Left lung (tissue), 10 donors: ENCODE measurements around the gene XK. TPM values are rescaled to one million over a fixed set of nuclear protein-coding genes. Genes with fewer than 3 reads are reported as not detected.

Experiments
- ATAC-seq: fragments of 200-7000 bp; cut with Tn5 transposase; one replicate; pipeline ENCODE4 v1.9.1; 2020; ENCODE audit warnings: moderate library complexity
- DNase-seq, 4 donors: peaks; one replicate each; pipeline ENCODE4 v3.0.0-alpha.2; 2013 to 2020
- H3K27ac ChIP-seq, 2 donors: fragments of 200-600 bp; sonication (generic) in 1 of 2; one replicate each; pipeline versions ENCODE4 v1.5.0 to v1.8.0; 2020 to 2021
- H3K27me3 ChIP-seq, 2 donors: fragments of 200-600 bp; sonication (generic) in 1 of 2; one replicate each; pipeline versions ENCODE4 v1.5.0 to v1.8.0; 2020 to 2021
- H3K36me3 ChIP-seq, 2 donors: fragments of 200-600 bp; sonication (generic) in 1 of 2; one replicate each; pipeline versions ENCODE4 v1.5.0 to v1.8.0; 2020 to 2021
- H3K4me1 ChIP-seq, 2 donors: fragments of 200-600 bp; one replicate each; pipeline ENCODE4 v1.8.0; 2021
- H3K4me3 ChIP-seq, 2 donors: fragments of 200-600 bp; sonication (generic) in 1 of 2; one replicate each; pipeline versions ENCODE4 v1.5.0 to v1.8.0; 2020 to 2021; ENCODE audit warnings: mild to moderate bottlenecking in 1 of 2
- H3K9me3 ChIP-seq, 2 donors: fragments of 200-600 bp; sonication (generic) in 1 of 2; one replicate each; pipeline versions ENCODE4 v1.5.0 to v1.8.0; 2020 to 2021
- intact Hi-C, 2 donors: fragments of 100-400 bp; cut with DNase I; formaldehyde crosslinking; loops; one replicate each; pipeline versions ENCODE4 v1.11.2 to v1.14.2; 2022
- polyA plus RNA-seq, 6 donors: library from polyadenylated mRNA; unstranded; fragments of 120-200 nt; gene quantifications; one replicate each; pipeline ENCODE4 v1.2.1, GENCODE V29; 2013; ENCODE audit not compliant: insufficient read length in 6 of 6
- total RNA-seq, 2 donors: library from RNA; stranded (reverse); fragmentation: NEBNext Ultra II Directional; extraction: Animal tissue kit (Norgen Biotek cat#: 25700); gene quantifications; one replicate each; pipeline ENCODE4 v1.2.1, GENCODE V29; 2021
- TF ChIP-seq, protein P1 (sequence below), 2 donors: fragments of 200-600 bp; sonication (generic) in 1 of 2; IDR thresholded peaks; one replicate each; pipeline versions ENCODE4 v1.5.0 to v1.8.0; 2021; ENCODE audit warnings: antibody characterized with exemption in 2 of 2
- donor health status: DM: no; HTN: yes; CAD: no.
- donor health status: DM: no; HTN: no; CAD: no.

XK gene
- total and polyA plus RNA-seq, 8 donors: 2.5 to 4.1 (median 2.8) TPM

- H3K4me1 ChIP-seq: no peaks in the 10 kb centered on the region
- intact Hi-C loops: loop anchor here in 1 of 2 donors (10.0 kb wide), 1 partner anchor 428 kb away; no protein-coding TSS in a partner anchor
- peak; percentile 59 for ATAC-seq
- H3K36me3 ChIP-seq: no peaks in the 10 kb centered on the region
- no peak overlapping the region for H3K4me3 ChIP-seq
- no peaks in the 10 kb centered on the region for H3K9me3 ChIP-seq
- TF ChIP-seq, protein P1, sequence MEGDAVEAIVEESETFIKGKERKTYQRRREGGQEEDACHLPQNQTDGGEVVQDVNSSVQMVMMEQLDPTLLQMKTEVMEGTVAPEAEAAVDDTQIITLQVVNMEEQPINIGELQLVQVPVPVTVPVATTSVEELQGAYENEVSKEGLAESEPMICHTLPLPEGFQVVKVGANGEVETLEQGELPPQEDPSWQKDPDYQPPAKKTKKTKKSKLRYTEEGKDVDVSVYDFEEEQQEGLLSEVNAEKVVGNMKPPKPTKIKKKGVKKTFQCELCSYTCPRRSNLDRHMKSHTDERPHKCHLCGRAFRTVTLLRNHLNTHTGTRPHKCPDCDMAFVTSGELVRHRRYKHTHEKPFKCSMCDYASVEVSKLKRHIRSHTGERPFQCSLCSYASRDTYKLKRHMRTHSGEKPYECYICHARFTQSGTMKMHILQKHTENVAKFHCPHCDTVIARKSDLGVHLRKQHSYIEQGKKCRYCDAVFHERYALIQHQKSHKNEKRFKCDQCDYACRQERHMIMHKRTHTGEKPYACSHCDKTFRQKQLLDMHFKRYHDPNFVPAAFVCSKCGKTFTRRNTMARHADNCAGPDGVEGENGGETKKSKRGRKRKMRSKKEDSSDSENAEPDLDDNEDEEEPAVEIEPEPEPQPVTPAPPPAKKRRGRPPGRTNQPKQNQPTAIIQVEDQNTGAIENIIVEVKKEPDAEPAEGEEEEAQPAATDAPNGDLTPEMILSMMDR (IDR thresholded peaks at IDR 0.05): no peak
- DNase-seq: peak in 1 of 4 donors; percentile 45
- peak overlapping the region in 1 of 2 donors; percentile 86 for H3K27ac ChIP-seq
- no peaks in the 10 kb centered on the region for H3K27me3 ChIP-seq
These were observed 60.8 kb downstream of the XK start for GRCh38 chrX:37746218-37746941.

GRCh38 chrX:37746951-37747350 is 61.4 kb downstream of the XK start:
- TF ChIP-seq, protein P1 (IDR thresholded peaks at IDR 0.05): no peak
- Histone ChIP-seq H3K4me1 (no peaks in the 10 kb centered on the region), H3K9me3 (no peaks in the 10 kb centered on the region), H3K36me3 (no peaks in the 10 kb centered on the region), H3K27me3 (no peaks in the 10 kb centered on the region), H3K27ac (peak overlapping the region in 1 of 2 donors; percentile 86), H3K4me3 (no peak overlapping the region)
- ATAC-seq (no peak), DNase-seq (no peak)
- intact Hi-C loops: loop anchor here in 1 of 2 donors (10.0 kb wide), 1 partner anchor 428 kb away; no protein-coding TSS in a partner anchor

- TF ChIP-seq, protein P1 (IDR thresholded peaks at IDR 0.05): no peak
- no peak overlapping the region for H3K27ac ChIP-seq
- no peak overlapping the region for H3K4me3 ChIP-seq
- peaks cover 0 to 14% of the 10 kb centered on the region in 2 donors for H3K4me1 ChIP-seq
- no peaks in the 10 kb centered on the region for H3K9me3 ChIP-seq
- no peak for ATAC-seq
- no peak for DNase-seq
- H3K27me3 ChIP-seq: no peaks in the 10 kb centered on the region
- no peaks in the 10 kb centered on the region for H3K36me3 ChIP-seq
- intact Hi-C loops: no loop called here
These were observed 66.7 kb downstream of the XK start for GRCh38 chrX:37752281-37752680.

DNA sequence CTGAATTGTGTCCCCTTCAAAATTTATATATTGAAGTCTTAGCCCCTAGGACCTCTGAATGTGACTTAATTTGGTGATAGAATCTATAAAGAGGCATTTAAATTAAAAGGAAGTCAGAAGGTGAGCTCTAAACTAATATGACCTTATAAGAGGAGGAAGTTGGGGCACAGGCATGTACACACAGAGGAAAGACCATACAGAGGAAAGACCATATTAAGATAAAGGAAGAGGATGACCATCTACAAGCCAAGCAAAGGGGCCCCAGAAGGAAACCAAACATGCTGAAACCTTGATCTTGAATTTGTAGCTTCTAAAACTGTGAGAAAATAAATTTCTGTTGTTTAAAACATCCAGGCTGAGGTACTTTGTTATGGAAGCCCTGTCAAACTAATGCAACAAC is 67.3 kb downstream of the XK start:
- Histone ChIP-seq H3K4me3 (no peak overlapping the region), H3K27me3 (no peaks in the 10 kb centered on the region), H3K9me3 (no peaks in the 10 kb centered on the region), H3K27ac (peak overlapping the region in 1 of 2 donors; percentile 84), H3K36me3 (no peaks in the 10 kb centered on the region), H3K4me1 (peaks cover 0 to 14% of the 10 kb centered on the region in 2 donors)
- TF ChIP-seq, protein P1 (IDR thresholded peaks at IDR 0.05): no peak
- DNase-seq: no peak
- no peak for ATAC-seq
- intact Hi-C loops: no loop called here

- H3K27me3 ChIP-seq: no peaks in the 10 kb centered on the region
- H3K4me3 ChIP-seq: no peak overlapping the region
- no peaks in the 10 kb centered on the region for H3K9me3 ChIP-seq
- H3K4me1 ChIP-seq: peaks cover 0 to 14% of the 10 kb centered on the region in 2 donors
- ATAC-seq: no peak
- H3K27ac ChIP-seq: peak overlapping the region in 1 of 2 donors; percentile 84
- no peaks in the 10 kb centered on the region for H3K36me3 ChIP-seq
- TF ChIP-seq, protein P1 (IDR thresholded peaks at IDR 0.05): no peak
- DNase-seq: no peak
- intact Hi-C loops: no loop called here
These were observed 67.8 kb downstream of the XK start for GRCh38 chrX:37753384-37753783.
